DND-41 (cell line): ENCODE data around the gene BRCA2.

Source experiments
- CTCF ChIP-seq: IDR thresholded peaks from 2 replicates; pipeline ENCODE4 v1.5.1; 2012; ENCODE audit warnings: borderline replicate concordance, low read length, moderate library complexity, mild to moderate bottlenecking; ENCODE audit not compliant: poor library complexity, severe bottlenecking; ENCODE audit errors: extremely low read depth
- EZH2 ChIP-seq: IDR thresholded peaks from 3 replicates; pipeline ENCODE4 v1.6.1; 2012; ENCODE audit warnings: borderline replicate concordance, low read depth, mild to moderate bottlenecking, moderate library complexity, low read length, inconsistent platforms; ENCODE audit not compliant: severe bottlenecking

GRCh38 chr13:32383836-32384618 is 68.7 kb downstream of the BRCA2 start:
- no peak for TF ChIP-seq CTCF
- no peak for TF ChIP-seq EZH2
